Trophoblast cell (in vitro differentiated cells and primary cell): Measurements from ENCODE around the gene CSRP1.
"Not testable (repeated sequence)": the region's sequence is repeated elsewhere in the genome, so short reads cannot be mapped to it uniquely, and the experiment has no call there.

Source experiments
- DNase-seq, 2 donors: peaks; one replicate each; pipeline ENCODE4 v3.0.0-alpha.2; 2016
- H2AFZ ChIP-seq: 2 replicates; pipeline ENCODE4 v1.6.1; 2013; ENCODE audit warnings: low read length, moderate library complexity, mild to moderate bottlenecking; ENCODE audit not compliant: insufficient read depth, poor library complexity
- H2AK5ac ChIP-seq: 2 replicates; pipeline ENCODE4 v1.6.1; 2013; ENCODE audit warnings: mild to moderate bottlenecking, low read length
- H2BK120ac ChIP-seq: 2 replicates; pipeline ENCODE4 v1.6.1; 2013; ENCODE audit warnings: low read length, mild to moderate bottlenecking, moderate library complexity; ENCODE audit not compliant: insufficient read depth, poor library complexity
- H2BK12ac ChIP-seq: 2 replicates; pipeline ENCODE4 v1.6.1; 2013; ENCODE audit warnings: mild to moderate bottlenecking, low read length, moderate library complexity
- H2BK5ac ChIP-seq: 2 replicates; pipeline ENCODE4 v1.6.1; 2013; ENCODE audit warnings: low read length, low read depth, moderate library complexity, mild to moderate bottlenecking; ENCODE audit not compliant: poor library complexity
- H3K14ac ChIP-seq: 2 replicates; pipeline ENCODE4 v1.6.1; 2013; ENCODE audit warnings: mild to moderate bottlenecking, low read length
- H3K18ac ChIP-seq: 2 replicates; pipeline ENCODE4 v1.6.1; 2013; ENCODE audit warnings: mild to moderate bottlenecking, low read length
- H3K23ac ChIP-seq: 2 replicates; pipeline ENCODE4 v1.6.1; 2013; ENCODE audit warnings: low read length
- H3K27ac ChIP-seq: 2 replicates; pipeline ENCODE4 v1.5.1; 2013; ENCODE audit warnings: low read depth, mild to moderate bottlenecking, inconsistent platforms, low read length, moderate library complexity
- H3K27me3 ChIP-seq: 2 replicates; pipeline ENCODE4 v1.6.1; 2013; ENCODE audit warnings: inconsistent platforms, mild to moderate bottlenecking, low read length, moderate library complexity; ENCODE audit not compliant: insufficient read depth
- H3K36me3 ChIP-seq, 2 experiments: 1 replicate in 1 of 2; 2 replicates in 1 of 2; pipeline ENCODE4 v1.6.1; 2013; ENCODE audit warnings: low read length in 2 of 2, mild to moderate bottlenecking in 2 of 2, moderate library complexity in 1 of 2; ENCODE audit not compliant: insufficient read depth in 2 of 2, control insufficient read depth in 1 of 2
- H3K4ac ChIP-seq: 2 replicates; pipeline ENCODE4 v1.6.1; 2013; ENCODE audit warnings: low read depth, mild to moderate bottlenecking, low read length, moderate library complexity
- H3K4me1 ChIP-seq, 2 experiments: 1 replicate in 1 of 2; 2 replicates in 1 of 2; pipeline ENCODE4 v1.6.1; 2013; ENCODE audit warnings: low read length in 2 of 2, mild to moderate bottlenecking in 2 of 2, moderate library complexity in 1 of 2; ENCODE audit not compliant: insufficient read depth in 2 of 2, control insufficient read depth in 1 of 2
- H3K4me2 ChIP-seq: 2 replicates; pipeline ENCODE4 v1.6.1; 2013; ENCODE audit warnings: inconsistent platforms, mild to moderate bottlenecking, low read length, moderate library complexity
- H3K4me3 ChIP-seq: 2 replicates; pipeline ENCODE4 v1.5.1; 2013; ENCODE audit warnings: mild to moderate bottlenecking, low read depth, low read length, inconsistent platforms
- H3K79me1 ChIP-seq: one replicate; pipeline ENCODE4 v1.6.1; 2013; ENCODE audit warnings: low read length
- H3K79me2 ChIP-seq: 2 replicates; pipeline ENCODE4 v1.6.1; 2013; ENCODE audit warnings: low read length, mild to moderate bottlenecking; ENCODE audit not compliant: control insufficient read depth, insufficient read depth, poor library complexity
- H3K9ac ChIP-seq: 2 replicates; pipeline ENCODE4 v1.6.1; 2013; ENCODE audit warnings: mild to moderate bottlenecking, low read length
- H3K9me3 ChIP-seq: 2 replicates; pipeline ENCODE4 v1.6.1; 2013; ENCODE audit warnings: low read depth, mild to moderate bottlenecking, control low read depth, inconsistent platforms, low read length; ENCODE audit not compliant: insufficient read depth
- H4K12ac ChIP-seq: 2 replicates; pipeline ENCODE4 v1.6.1; 2013; ENCODE audit warnings: low read depth, mild to moderate bottlenecking, low read length, moderate library complexity
- H4K8ac ChIP-seq: 2 replicates; pipeline ENCODE4 v1.6.1; 2013; ENCODE audit warnings: low read depth, mild to moderate bottlenecking, low read length, moderate library complexity
- H4K91ac ChIP-seq: one replicate; pipeline ENCODE4 v1.6.1; 2013; ENCODE audit warnings: low read depth, mild to moderate bottlenecking, low read length, moderate library complexity
- WGBS: extraction: QIAGEN DNeasy Blood & Tissue Kit; methylation state at CpG from one replicate; pipeline ENCODE4 v1.1.7; 2013; ENCODE audit warnings: missing lambda C conversion rate; ENCODE audit not compliant: insufficient read length, insufficient coverage; ENCODE audit errors: extremely low coverage; 5-methylcytosine and 5-hydroxymethylcytosine counted together

The CSRP1 gene

DNA sequence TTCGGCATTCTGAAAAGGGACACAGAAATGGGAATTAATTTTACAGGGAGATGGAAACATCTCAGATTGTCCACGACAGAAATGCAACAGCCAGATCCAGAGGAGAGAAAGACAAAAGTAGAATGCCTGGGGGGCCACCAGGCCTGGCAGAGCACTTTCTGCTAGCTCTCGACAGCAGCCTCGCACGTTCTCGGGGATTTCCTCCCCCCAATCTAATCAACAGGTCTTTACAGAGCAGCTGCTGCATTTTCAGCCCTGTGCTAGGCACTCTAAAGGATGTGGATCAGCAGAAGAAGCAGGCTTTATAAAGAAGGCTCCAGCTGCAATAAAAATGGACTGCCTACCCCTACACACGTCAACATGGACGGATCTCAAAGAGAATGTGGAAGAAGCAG, 10.6 kb downstream of the CSRP1 start:
- H3K4me3 ChIP-seq = no peak overlapping the region

GRCh38 chr1:201495551-201496295, 11.2 kb downstream of the CSRP1 start:
- Histone ChIP-seq H2BK12ac (no peak overlapping the region), H3K79me2 (peaks cover 22% of the 10 kb centered on the region), H3K4me1 (peaks cover 42 to 52% of the 10 kb centered on the region in 2 experiments), H3K18ac (no peak overlapping the region), H3K4me2 (no peak overlapping the region), H3K4ac (peak overlapping the region; percentile 17), H2BK120ac (peak overlapping the region; percentile 28), H3K79me1 (peaks cover 36% of the 10 kb centered on the region), H4K91ac (peak overlapping the region; percentile 62), H3K4me3 (no peak overlapping the region), H3K9me3 (peaks cover 9% of the 10 kb centered on the region), H3K14ac (no peak overlapping the region), H2BK5ac (peak overlapping the region; percentile 27), H3K36me3 (peaks cover 54 to 67% of the 10 kb centered on the region in 2 experiments), H4K8ac (no peak overlapping the region), H3K27ac (peak overlapping the region; percentile 25), H2AFZ (no peak overlapping the region), H3K27me3 (no peaks in the 10 kb centered on the region), H2AK5ac (no peak overlapping the region), H3K9ac (no peak overlapping the region), H3K23ac (no peak overlapping the region), H4K12ac (no peak overlapping the region)
- no peak for DNase-seq
- no CpG with 5 or more reads among the region's 11 CpGs for WGBS

More for the DNA sequence above, 10.6 kb downstream of the CSRP1 start:
- H3K79me2 ChIP-seq = peaks cover 25% of the 10 kb centered on the region
- peaks cover 9% of the 10 kb centered on the region for H3K9me3 ChIP-seq
- no peak overlapping the region for H4K8ac ChIP-seq
- H3K9ac ChIP-seq = no peak overlapping the region
- no peak overlapping the region for H2AK5ac ChIP-seq
- H3K36me3 ChIP-seq = peaks cover 54 to 67% of the 10 kb centered on the region in 2 experiments
- H3K27ac ChIP-seq = peak overlapping the region; percentile 25
- no peak overlapping the region for H4K12ac ChIP-seq
- no peak for DNase-seq
- peak overlapping the region; percentile 10 for H2BK5ac ChIP-seq
- H2AFZ ChIP-seq = no peak overlapping the region
- H2BK120ac ChIP-seq = peak overlapping the region; percentile 28
- no CpG with 5 or more reads among the region's 8 CpGs for WGBS
- peaks cover 41% of the 10 kb centered on the region for H3K79me1 ChIP-seq
- no peak overlapping the region for H3K14ac ChIP-seq
- H4K91ac ChIP-seq = peak overlapping the region; percentile 29
- no peak overlapping the region for H2BK12ac ChIP-seq
- no peaks in the 10 kb centered on the region for H3K27me3 ChIP-seq
- H3K4ac ChIP-seq = no peak overlapping the region
- H3K4me1 ChIP-seq = peaks cover 47 to 58% of the 10 kb centered on the region in 2 experiments
- H3K18ac ChIP-seq = no peak overlapping the region
- H3K4me2 ChIP-seq = no peak overlapping the region
- no peak overlapping the region for H3K23ac ChIP-seq

GRCh38 chr1:201493757-201494617, 12.9 kb downstream of the CSRP1 start:
- Histone ChIP-seq H2AK5ac (peak overlapping the region; percentile 40), H2BK12ac (peak overlapping the region; percentile 47), H4K12ac (peak overlapping the region; percentile 20), H4K91ac (peak overlapping the region; percentile 67), H3K4ac (peak overlapping the region; percentile 73), H2BK120ac (peak overlapping the region; percentile 5), H3K23ac (no peak overlapping the region), H2AFZ (no peak overlapping the region), H3K4me1 (peaks cover 27 to 38% of the 10 kb centered on the region in 2 experiments), H3K9ac (peak overlapping the region; percentile 36), H3K79me1 (peaks cover 21% of the 10 kb centered on the region), H3K18ac (peak overlapping the region; percentile 42), H4K8ac (peak overlapping the region; percentile 30), H3K4me2 (no peak overlapping the region), H3K14ac (peak overlapping the region; percentile 16), H3K4me3 (no peak overlapping the region), H3K27me3 (no peaks in the 10 kb centered on the region), H2BK5ac (peak overlapping the region; percentile 7), H3K36me3 (peaks cover 60 to 74% of the 10 kb centered on the region in 2 experiments), H3K79me2 (peaks cover 8% of the 10 kb centered on the region), H3K27ac (peak overlapping the region; percentile 55), H3K9me3 (peaks cover 9% of the 10 kb centered on the region)
- WGBS = no CpG with 5 or more reads among the region's 15 CpGs
- DNase-seq = no peak

DNA sequence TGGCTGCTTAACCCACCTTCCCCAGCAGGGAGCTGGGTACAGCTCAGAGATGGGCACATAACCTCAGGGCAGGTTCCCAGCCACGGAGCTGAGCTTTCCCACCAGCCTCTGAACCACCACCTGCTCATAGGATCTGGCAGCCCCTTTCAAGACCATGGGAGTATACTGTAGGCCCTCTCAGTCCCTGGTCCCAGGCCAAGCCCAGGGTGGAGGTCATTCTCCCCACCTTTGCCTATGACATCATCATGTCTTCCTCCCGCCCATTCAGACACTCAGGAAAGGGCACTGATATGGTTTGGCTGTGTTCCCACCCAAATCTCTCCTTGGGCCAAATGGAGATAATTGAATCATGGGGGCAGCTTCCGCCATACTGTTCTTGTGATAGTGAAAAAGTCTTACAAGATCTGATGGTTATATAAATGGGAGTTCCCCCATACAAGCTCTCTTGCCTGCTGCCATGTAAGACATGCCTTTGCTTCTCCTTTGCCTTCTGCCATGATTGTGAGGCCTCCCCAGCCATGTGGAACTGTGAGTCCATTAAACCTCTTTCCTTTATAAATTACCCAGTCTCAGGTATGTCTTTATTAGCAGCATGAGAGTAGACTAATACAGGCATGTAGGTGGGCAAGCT, 13.8 kb downstream of the CSRP1 start:
- not testable (repeated sequence) for H3K9ac ChIP-seq, DNase-seq, H3K27me3 ChIP-seq, H3K14ac ChIP-seq, H4K12ac ChIP-seq, H2BK12ac ChIP-seq, H3K79me2 ChIP-seq, H3K4me2 ChIP-seq, H3K27ac ChIP-seq, H3K4me3 ChIP-seq, H2BK120ac ChIP-seq, H2AK5ac ChIP-seq, H3K23ac ChIP-seq, H3K9me3 ChIP-seq, H2AFZ ChIP-seq, H4K8ac ChIP-seq
- Histone ChIP-seq H3K36me3 (peaks cover 59 to 72% of the 10 kb centered on the region in 2 experiments), H4K91ac (peak overlapping the region; percentile 18), H3K4ac (peak overlapping the region; percentile 41), H3K18ac (peak overlapping the region; percentile 11), H3K4me1 (peaks cover 25 to 35% of the 10 kb centered on the region in 2 experiments), H3K79me1 (peaks cover 19% of the 10 kb centered on the region), H2BK5ac (peak overlapping the region; percentile 8)
- WGBS = no CpG with 5 or more reads among the region's 3 CpGs
